Measurements from ENCODE around the gene DCXR. TPM values are rescaled to one million over a fixed set of nuclear protein-coding genes. Genes with fewer than 3 reads are reported as not detected.

The DCXR gene
- total and polyA plus RNA-seq, 3 experiments from 2014 or later, result 108 to 127 (median 117) TPM

DNA sequence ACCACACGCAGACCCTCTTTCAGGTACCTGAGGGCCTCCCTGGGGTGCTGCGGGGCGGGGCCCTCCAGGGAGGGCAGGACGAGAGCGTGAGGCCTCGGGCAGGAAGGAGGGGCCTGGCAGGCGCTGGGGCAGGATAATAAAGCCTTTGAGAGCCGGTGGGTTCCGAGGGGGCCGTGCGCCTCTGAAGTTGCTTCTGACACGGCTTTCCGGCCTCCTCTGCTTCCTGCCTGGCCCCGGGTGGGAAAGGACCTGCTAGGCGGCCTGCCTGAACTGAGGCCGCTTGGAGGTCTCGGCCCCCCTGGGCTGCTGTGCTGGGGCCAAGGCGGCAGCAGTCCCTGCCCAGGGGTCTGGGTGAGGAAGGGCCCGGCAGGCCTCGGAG lies 25.2 kb downstream of the DCXR start:
- H3K36me3 Mint-ChIP-seq, result peaks cover 0 to 2% (median 0%) of the 10 kb centered on the region in 3 donors
- Histone ChIP-seq H3K27me3 (ENCODE audit: insufficient read depth, low read length, poor library complexity, severe bottlenecking) (no peaks in the 10 kb centered on the region), H3K36me3 (ENCODE audit: insufficient read depth, low read length) (no peaks in the 10 kb centered on the region), H3K4me3 (ENCODE audit: low read length) (no peak overlapping the region), H3K9me3 (ENCODE audit: low read length) (no peaks in the 10 kb centered on the region), H3K27ac (ENCODE audit: low read depth, low read length) (no peak overlapping the region), H3K4me1 (ENCODE audit: insufficient read depth, low read length) (no peaks in the 10 kb centered on the region)
- no peak overlapping the region for H3K27ac Mint-ChIP-seq
- no peak for DNase-seq
- no peaks in the 10 kb centered on the region for H3K4me1 Mint-ChIP-seq
- CTCF ChIA-PET, result no interaction called here
- H3K27me3 Mint-ChIP-seq, result no peaks in the 10 kb centered on the region
- H3K9me3 Mint-ChIP-seq, result no peaks in the 10 kb centered on the region
- POLR2A ChIA-PET, result no interaction called here
- H3K4me3 Mint-ChIP-seq, result no peak overlapping the region

DNA sequence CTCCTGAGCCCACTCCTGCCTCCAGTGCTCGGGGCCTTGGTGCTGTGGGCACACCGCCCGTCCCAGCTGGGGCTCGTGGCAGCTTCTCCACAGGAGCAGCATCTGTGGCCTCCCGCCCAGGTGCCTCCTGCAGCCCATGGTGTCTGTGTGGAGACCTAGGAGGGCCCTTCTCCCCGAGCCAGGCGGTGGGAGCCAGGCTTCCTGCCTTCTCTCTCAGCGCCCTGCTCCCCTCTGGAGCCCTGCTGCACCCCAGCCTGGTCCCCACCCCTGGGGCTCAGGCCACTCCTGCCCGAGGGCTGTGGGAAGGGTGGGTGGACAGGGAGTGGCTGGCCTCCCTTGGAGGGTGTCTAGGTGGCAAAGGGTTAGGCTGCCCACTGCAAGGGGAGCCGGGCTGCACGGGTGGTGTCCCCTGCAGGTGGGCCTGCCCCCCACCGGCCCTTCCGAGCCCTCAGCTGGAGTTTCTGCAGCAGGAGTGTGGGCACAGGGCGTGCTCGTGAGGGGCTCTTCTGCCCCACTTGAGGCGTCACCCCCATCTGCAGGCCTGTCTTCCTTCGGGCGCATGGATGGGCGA lies 25.8 kb downstream of the DCXR start:
- Histone ChIP-seq H3K27me3 (ENCODE audit: insufficient read depth, low read length, poor library complexity, severe bottlenecking) (no peaks in the 10 kb centered on the region), H3K27ac (ENCODE audit: low read depth, low read length) (no peak overlapping the region), H3K4me1 (ENCODE audit: insufficient read depth, low read length) (no peaks in the 10 kb centered on the region), H3K36me3 (ENCODE audit: insufficient read depth, low read length) (no peaks in the 10 kb centered on the region), H3K4me3 (ENCODE audit: low read length) (no peak overlapping the region), H3K9me3 (ENCODE audit: low read length) (no peaks in the 10 kb centered on the region)
- no peak for DNase-seq
- POLR2A ChIA-PET, result no interaction called here
- Mint-ChIP-seq H3K4me3 (no peak overlapping the region), H3K4me1 (no peaks in the 10 kb centered on the region), H3K9me3 (no peaks in the 10 kb centered on the region), H3K36me3 (peaks cover 0 to 2% (median 0%) of the 10 kb centered on the region in 3 donors), H3K27me3 (no peaks in the 10 kb centered on the region), H3K27ac (no peak overlapping the region)
- CTCF ChIA-PET, result no interaction called here

DNA sequence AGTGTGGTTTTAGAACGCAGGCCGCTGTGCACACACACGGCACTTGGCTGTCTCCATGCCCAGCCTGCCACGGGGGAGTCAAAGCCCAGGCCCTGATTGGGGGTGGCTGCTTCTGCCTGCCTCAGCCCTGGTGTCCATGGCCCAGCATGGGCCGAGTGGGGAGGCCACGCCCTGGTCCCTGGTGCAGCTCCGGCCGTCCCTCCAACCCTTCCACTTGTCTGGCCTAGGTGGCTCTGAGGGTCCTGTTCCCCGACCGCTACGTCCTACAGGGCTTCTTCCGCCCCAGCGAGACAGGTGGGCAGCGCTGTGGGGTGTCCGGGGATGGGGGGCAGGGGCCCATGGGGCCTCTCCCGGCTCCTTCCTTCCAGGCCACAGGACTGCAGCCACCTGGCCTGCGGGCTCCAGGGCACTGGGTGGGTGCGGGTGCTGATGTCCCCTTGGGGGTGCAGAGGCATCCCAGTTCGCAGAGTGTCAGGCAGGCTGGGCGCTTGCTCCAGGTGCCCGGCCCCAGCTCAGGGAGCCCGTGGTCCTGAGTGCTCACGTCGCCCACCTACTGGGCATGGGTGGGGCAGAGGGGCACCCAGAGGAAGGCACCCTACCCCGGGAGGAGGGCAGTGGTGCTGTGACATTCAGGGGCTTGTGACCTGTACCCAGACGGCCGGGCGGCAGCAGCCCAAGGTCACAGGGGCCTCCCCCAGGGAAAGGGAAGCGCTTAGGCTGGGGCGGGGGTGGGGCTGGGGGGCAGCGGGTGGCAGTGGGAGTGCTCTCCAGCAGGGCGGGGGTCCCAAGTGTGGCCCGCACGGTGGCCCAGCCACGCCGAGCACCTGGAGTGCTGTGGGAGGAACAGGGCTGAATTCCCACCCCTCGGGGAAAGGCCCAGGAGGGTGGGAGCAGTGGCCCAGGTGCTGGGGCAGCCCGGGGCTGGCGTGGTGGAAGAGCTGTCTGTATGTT lies 26.6 kb downstream of the DCXR start:
- H3K36me3 ChIP-seq (ENCODE audit: insufficient read depth, low read length), result no peaks in the 10 kb centered on the region
- no peaks in the 10 kb centered on the region for H3K9me3 ChIP-seq (ENCODE audit: low read length)
- no peaks in the 10 kb centered on the region for H3K4me1 ChIP-seq (ENCODE audit: insufficient read depth, low read length)
- DNase-seq, result no peak
- H3K27ac Mint-ChIP-seq, result no peak overlapping the region
- no peaks in the 10 kb centered on the region for H3K4me1 Mint-ChIP-seq
- no peaks in the 10 kb centered on the region for H3K27me3 Mint-ChIP-seq
- no peaks in the 10 kb centered on the region for H3K9me3 Mint-ChIP-seq
- ChIA-PET POLR2A (interaction anchor here (0.7 kb wide), 1 partner anchor 113 kb away, joined by 5 read pairs; no protein-coding TSS in a partner anchor), CTCF (interaction anchor here (1.0 kb wide), 1 partner anchor 9 kb away, joined by 4 read pairs; no protein-coding TSS in a partner anchor)
- H3K36me3 Mint-ChIP-seq, result peaks cover 0 to 2% (median 0%) of the 10 kb centered on the region in 3 donors
- H3K4me3 Mint-ChIP-seq, result no peak overlapping the region
- no peak overlapping the region for H3K27ac ChIP-seq (ENCODE audit: low read depth, low read length)
- no peaks in the 10 kb centered on the region for H3K27me3 ChIP-seq (ENCODE audit: insufficient read depth, low read length, poor library complexity, severe bottlenecking)
- H3K4me3 ChIP-seq (ENCODE audit: low read length), result no peak overlapping the region

DNA sequence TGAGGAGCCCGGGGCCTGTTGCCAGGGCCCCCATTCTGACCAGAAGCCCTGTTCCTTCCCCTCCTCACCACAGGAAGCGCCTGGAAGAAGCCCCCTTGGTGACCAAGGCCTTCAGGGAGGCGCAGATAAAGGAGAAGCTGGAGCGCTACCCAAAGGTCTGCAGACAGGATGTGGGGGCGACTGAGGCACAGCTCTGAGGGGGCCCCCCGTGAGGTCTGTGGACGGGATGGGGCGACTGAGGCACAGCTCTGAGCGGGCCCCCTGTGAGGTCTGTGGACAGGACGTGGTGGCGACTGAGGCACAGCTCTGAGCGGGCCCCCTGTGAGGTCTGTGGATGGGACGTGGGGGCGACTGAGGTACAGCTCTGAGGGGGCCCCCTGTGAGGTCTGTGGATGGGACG lies 28.1 kb downstream of the DCXR start:
- Mint-ChIP-seq H3K4me3 (no peak overlapping the region), H3K4me1 (no peaks in the 10 kb centered on the region), H3K36me3 (peaks cover 0 to 2% (median 0%) of the 10 kb centered on the region in 3 donors), H3K27ac (no peak overlapping the region), H3K9me3 (no peaks in the 10 kb centered on the region), H3K27me3 (no peaks in the 10 kb centered on the region)
- no peak for DNase-seq
- ChIA-PET POLR2A (interaction anchor here (0.7 kb wide), 1 partner anchor 19 kb away, joined by 3 read pairs; no protein-coding TSS in a partner anchor), CTCF (interaction anchor here (1.0 to 1.4 kb wide), 4 partner anchors 11 to 50 kb away, joined by 3 to 5 read pairs (median 4); no protein-coding TSS in a partner anchor)
- no peak overlapping the region for H3K4me3 ChIP-seq (ENCODE audit: low read length)
- no peaks in the 10 kb centered on the region for H3K27me3 ChIP-seq (ENCODE audit: insufficient read depth, low read length, poor library complexity, severe bottlenecking)
- no peak overlapping the region for H3K27ac ChIP-seq (ENCODE audit: low read depth, low read length)
- H3K4me1 ChIP-seq (ENCODE audit: insufficient read depth, low read length), result no peaks in the 10 kb centered on the region
- no peaks in the 10 kb centered on the region for H3K9me3 ChIP-seq (ENCODE audit: low read length)
- no peaks in the 10 kb centered on the region for H3K36me3 ChIP-seq (ENCODE audit: insufficient read depth, low read length)

DNA sequence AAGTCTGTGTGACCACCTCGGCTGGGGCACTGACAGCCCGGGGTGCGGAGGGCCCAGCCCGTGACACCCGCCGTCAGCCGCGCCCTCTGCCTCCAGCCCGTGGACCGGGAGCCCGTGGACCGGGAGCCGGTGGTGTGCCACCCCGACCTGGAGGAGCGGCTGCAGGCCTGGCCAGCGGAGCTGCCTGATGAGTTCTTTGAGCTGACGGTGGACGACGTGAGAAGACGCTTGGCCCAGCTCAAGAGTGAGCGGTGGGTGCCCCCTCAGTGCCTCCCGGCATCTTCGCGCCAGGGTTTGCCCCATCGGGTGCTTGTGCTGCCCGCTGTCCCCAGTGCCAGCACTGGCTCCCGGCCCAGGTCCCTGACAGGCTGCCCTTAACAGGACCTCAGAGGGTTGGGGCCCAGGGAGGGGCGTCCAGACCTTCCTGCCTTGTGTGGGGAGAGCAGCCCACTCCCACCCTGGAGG lies 28.5 kb downstream of the DCXR start:
- no peaks in the 10 kb centered on the region for H3K4me1 ChIP-seq (ENCODE audit: insufficient read depth, low read length)
- Mint-ChIP-seq H3K4me3 (no peak overlapping the region), H3K27me3 (no peaks in the 10 kb centered on the region), H3K36me3 (peaks cover 0 to 2% (median 0%) of the 10 kb centered on the region in 3 donors), H3K27ac (no peak overlapping the region), H3K9me3 (no peaks in the 10 kb centered on the region), H3K4me1 (no peaks in the 10 kb centered on the region)
- CTCF ChIA-PET, result interaction anchor here (1.1 to 1.4 kb wide), 3 partner anchors 26 to 50 kb away, joined by 3 to 5 read pairs (median 3); no protein-coding TSS in a partner anchor
- H3K27ac ChIP-seq (ENCODE audit: low read depth, low read length), result no peak overlapping the region
- DNase-seq, result no peak
- POLR2A ChIA-PET, result no interaction called here
- H3K36me3 ChIP-seq (ENCODE audit: insufficient read depth, low read length), result no peaks in the 10 kb centered on the region
- no peaks in the 10 kb centered on the region for H3K9me3 ChIP-seq (ENCODE audit: low read length)
- H3K4me3 ChIP-seq (ENCODE audit: low read length), result no peak overlapping the region
- H3K27me3 ChIP-seq (ENCODE audit: insufficient read depth, low read length, poor library complexity, severe bottlenecking), result no peaks in the 10 kb centered on the region

DNA sequence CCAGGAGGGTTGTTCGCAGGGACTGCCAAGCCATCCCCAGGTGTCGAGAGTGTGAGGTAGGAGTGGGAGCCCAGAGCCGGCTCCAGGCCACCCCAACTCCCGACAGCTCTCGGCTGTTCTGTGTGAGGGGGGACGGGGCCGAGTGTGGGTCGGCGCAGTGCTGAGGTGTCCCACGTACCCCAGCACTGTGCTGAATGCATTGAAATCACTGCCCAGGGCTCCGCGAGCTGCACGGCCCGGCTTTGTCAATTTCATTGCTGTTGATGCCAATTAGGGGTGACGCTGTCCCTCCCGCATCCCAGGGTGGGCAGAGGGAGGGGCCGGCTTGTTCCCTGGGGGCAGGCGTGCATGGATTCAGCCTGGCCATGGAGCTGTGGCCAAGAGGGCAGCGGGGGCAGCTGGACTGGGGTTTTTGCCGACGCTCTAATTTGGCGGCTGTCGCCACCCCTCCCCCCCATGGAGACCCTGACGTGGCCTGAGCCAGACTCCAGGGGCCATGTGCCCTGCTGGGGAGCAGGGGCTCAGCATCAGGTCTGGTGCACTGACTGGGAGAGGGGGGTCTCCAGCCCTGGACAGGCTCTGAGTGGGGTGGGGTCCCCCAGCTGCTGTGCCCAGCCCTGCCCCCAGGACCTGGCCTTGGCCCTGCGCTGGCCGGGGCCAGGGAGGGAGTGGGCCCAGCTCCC lies 29.1 kb downstream of the DCXR start:
- Histone ChIP-seq H3K4me3 (ENCODE audit: low read length) (no peak overlapping the region), H3K27ac (ENCODE audit: low read depth, low read length) (no peak overlapping the region), H3K9me3 (ENCODE audit: low read length) (no peaks in the 10 kb centered on the region), H3K36me3 (ENCODE audit: insufficient read depth, low read length) (no peaks in the 10 kb centered on the region), H3K4me1 (ENCODE audit: insufficient read depth, low read length) (no peaks in the 10 kb centered on the region), H3K27me3 (ENCODE audit: insufficient read depth, low read length, poor library complexity, severe bottlenecking) (no peaks in the 10 kb centered on the region)
- no peak overlapping the region for H3K27ac Mint-ChIP-seq
- no peaks in the 10 kb centered on the region for H3K9me3 Mint-ChIP-seq
- H3K27me3 Mint-ChIP-seq, result no peaks in the 10 kb centered on the region
- no peaks in the 10 kb centered on the region for H3K4me1 Mint-ChIP-seq
- peaks cover 0 to 2% (median 0%) of the 10 kb centered on the region in 3 donors for H3K36me3 Mint-ChIP-seq
- POLR2A ChIA-PET, result interaction anchor here (0.6 kb wide), 1 partner anchor 128 kb away, joined by 3 read pairs; no protein-coding TSS in a partner anchor
- CTCF ChIA-PET, result interaction anchor here (1.1 to 1.4 kb wide), 2 partner anchors 29 to 49 kb away, joined by 3 to 5 read pairs; no protein-coding TSS in a partner anchor
- H3K4me3 Mint-ChIP-seq, result no peak overlapping the region
- no peak for DNase-seq

DNA sequence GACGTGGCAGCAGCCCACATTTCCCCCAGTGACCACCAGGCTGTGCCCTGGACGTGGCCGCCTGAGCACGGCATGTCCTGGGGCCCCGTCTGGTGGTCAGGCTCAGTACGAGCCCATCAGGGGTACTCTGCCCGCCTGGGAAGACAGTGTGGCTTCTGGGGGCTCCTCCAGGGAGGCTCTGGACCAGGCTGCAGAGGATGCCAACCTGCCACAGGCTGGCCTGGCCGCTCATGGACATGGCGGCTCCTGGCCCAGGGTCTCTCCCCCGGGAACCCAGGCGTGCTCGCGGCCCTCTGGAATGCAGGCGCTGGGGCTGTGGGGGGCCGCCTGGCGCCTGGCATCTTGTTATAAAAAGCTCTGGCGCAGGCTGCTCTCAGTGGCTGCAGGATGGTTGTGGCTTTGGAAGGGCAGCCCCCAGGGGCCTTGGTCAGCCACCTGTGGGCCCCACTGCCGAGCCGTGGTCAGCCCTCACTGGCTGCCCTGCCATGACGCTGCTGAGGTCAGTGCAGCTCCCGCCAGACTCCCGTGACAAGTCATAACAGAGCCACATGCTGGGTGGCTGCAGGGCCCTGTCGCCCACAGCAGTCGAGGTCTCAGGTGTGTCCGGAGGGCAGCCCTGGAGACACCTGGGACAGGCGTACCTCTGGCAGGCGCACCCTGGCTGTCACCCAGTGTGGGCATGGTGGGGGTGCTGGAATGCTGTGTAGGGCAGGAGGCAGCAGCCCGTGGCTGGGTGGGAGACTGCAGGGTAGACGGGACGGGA lies 29.8 kb downstream of the DCXR start:
- Histone ChIP-seq H3K9me3 (ENCODE audit: low read length) (no peaks in the 10 kb centered on the region), H3K4me3 (ENCODE audit: low read length) (no peak overlapping the region), H3K27me3 (ENCODE audit: insufficient read depth, low read length, poor library complexity, severe bottlenecking) (no peaks in the 10 kb centered on the region), H3K27ac (ENCODE audit: low read depth, low read length) (no peak overlapping the region), H3K4me1 (ENCODE audit: insufficient read depth, low read length) (no peaks in the 10 kb centered on the region), H3K36me3 (ENCODE audit: insufficient read depth, low read length) (no peaks in the 10 kb centered on the region)
- CTCF ChIA-PET, result no interaction called here
- no peak for DNase-seq
- Mint-ChIP-seq H3K27me3 (no peaks in the 10 kb centered on the region), H3K27ac (no peak overlapping the region), H3K4me1 (no peaks in the 10 kb centered on the region), H3K4me3 (no peak overlapping the region), H3K9me3 (no peaks in the 10 kb centered on the region), H3K36me3 (peaks cover 0 to under 1% (median 0%) of the 10 kb centered on the region in 3 donors)
- POLR2A ChIA-PET, result interaction anchor here (0.6 kb wide), 1 partner anchor 128 kb away, joined by 3 read pairs; no protein-coding TSS in a partner anchor
